Epithelial cell of proximal tubule (primary cell): Measurements from ENCODE around the gene INS. TPM values are rescaled to one million over a fixed set of nuclear protein-coding genes. Genes with fewer than 3 reads are reported as not detected.

Source experiments
- DNase-seq: peaks from one replicate; pipeline ENCODE4 v3.0.0-alpha.2; 2011; ENCODE audit warnings: low read depth
- H3K4me3 ChIP-seq: 2 replicates; pipeline ENCODE4 v1.5.1; 2011; ENCODE audit warnings: low read depth, mild to moderate bottlenecking, low read length
- CTCF ChIP-seq: conservative IDR thresholded peaks from 2 replicates; pipeline ENCODE4 v1.5.1; 2012; ENCODE audit warnings: low read depth, mild to moderate bottlenecking, low read length
- total RNA-seq: library from RNA; depleted of rRNA; stranded (reverse); fragments of >200 nt; gene quantifications from 2 replicates; pipeline ENCODE4 v1.2.3, GENCODE V29; 2015

Gene INS
- not detected in 2 replicates for total RNA-seq

GRCh38 chr11:2160736-2161259 lies at the start of gene INS:
Gene INS (minus strand): TSS chr11:2161209. CDS start chr11:2160971, 238 bp downstream.
- no peak for TF ChIP-seq CTCF
- DNase-seq, result no peak
- H3K4me3 ChIP-seq, result no peak within 1 kb of the TSS

GRCh38 chr11:2210366-2211112 lies 49.5 kb upstream of the INS start:
- DNase-seq, result no peak
- H3K4me3 ChIP-seq, result no peak overlapping the region
- no peak for TF ChIP-seq CTCF

GRCh38 chr11:2209900-2210321 lies 48.9 kb upstream of the INS start:
- TF ChIP-seq CTCF, result no peak
- DNase-seq, result no peak
- no peak overlapping the region for H3K4me3 ChIP-seq

GRCh38 chr11:2209370-2209801 lies 48.4 kb upstream of the INS start:
- no peak for TF ChIP-seq CTCF
- no peak overlapping the region for H3K4me3 ChIP-seq
- no peak for DNase-seq

GRCh38 chr11:2208691-2209369 lies 47.8 kb upstream of the INS start:
- no peak overlapping the region for H3K4me3 ChIP-seq
- TF ChIP-seq CTCF, result peak; percentile 27
- no peak for DNase-seq

GRCh38 chr11:2207773-2208621 lies 47.0 kb upstream of the INS start:
- H3K4me3 ChIP-seq, result no peak overlapping the region
- no peak for TF ChIP-seq CTCF

More at GRCh38 chr11:2207773-2208621, 47.0 kb upstream of the INS start:
- no peak for DNase-seq
